K562 (cell line): ENCODE data around the gene ZNF646. TPM values are rescaled to one million over a fixed set of nuclear protein-coding genes. Genes with fewer than 3 reads are reported as not detected.

ENCODE experiments used
- ATAC-seq: fragments of 200-7000 bp; cut with Tn5 transposase; 3 replicates; pipeline ENCODE4 v1.9.1; 2020; ENCODE audit warnings: moderate library complexity
- BruUV-seq: library from RNA; stranded (reverse); fragments of 400-500 nt; replicated peaks from 2 replicates; lab custom pipeline; 2021; lab: Mats Ljungman, UMichigan
- CTCF ChIA-PET: fragments of 300-600 bp; formaldehyde crosslinking; extraction: SDS; loops from one replicate; lab custom pipeline; 2021; ENCODE audit warnings: low intra/inter-chr PET ratio; lab: Yijun Ruan, JAX
- POLR2A ChIA-PET: fragments of 300-600, 350-650 bp; sonication (Branson Sonifier 250); formaldehyde crosslinking; extraction: SDS; loops from one replicate; lab custom pipeline; 2021; ENCODE audit warnings: antibody characterized with exemption, inconsistent platforms; lab: Yijun Ruan, JAX
- DNase-seq, 4 experiments: peaks; one replicate each; pipeline versions ENCODE4 v3.0.0 to v3.0.0-alpha.2; 2011 to 2018; ENCODE audit warnings: low spot score in 3 of 4, mixed read lengths in 3 of 4; ENCODE audit errors: extremely low read depth in 1 of 4
- FAIRE-seq: peaks from 2 replicates; lab custom pipeline; 2011; peaks lifted over from hg19 to GRCh38; lab: Jason Lieb, UNC
- H2AFZ ChIP-seq: 2 replicates; pipeline ENCODE4 v1.6.0; 2011; ENCODE audit warnings: low read depth, low read length, control low read depth, inconsistent platforms
- H3K27ac ChIP-seq: fragments of 200-600 bp; 3 replicates; pipeline ENCODE4 v1.8.0; 2011; ENCODE audit warnings: low read depth, mild to moderate bottlenecking, control low read depth, inconsistent platforms, low read length, moderate library complexity, mixed read lengths; ENCODE audit errors: extremely low read depth
- H3K27me3 ChIP-seq, 2 experiments: fragments of 300-600 bp in 1 of 2; 2 replicates in 1 of 2; 3 replicates in 1 of 2; pipeline versions ENCODE4 v1.6.0 to v1.8.0; 2011; ENCODE audit warnings: inconsistent platforms in 2 of 2, low read length in 2 of 2, mild to moderate bottlenecking in 1 of 2, mixed read lengths in 1 of 2, moderate library complexity in 1 of 2; ENCODE audit not compliant: control insufficient read depth in 2 of 2, insufficient read depth in 2 of 2
- H3K36me3 ChIP-seq: fragments of 300-600 bp; 3 replicates; pipeline ENCODE4 v1.8.0; 2011; ENCODE audit warnings: mild to moderate bottlenecking, low read length, inconsistent platforms; ENCODE audit not compliant: control insufficient read depth, insufficient read depth
- H3K4me1 ChIP-seq, 2 experiments: fragments of 200-600 bp in 1 of 2; replicated peaks in 1 of 2; 2 replicates in 1 of 2; 3 replicates in 1 of 2; pipeline versions ENCODE4 v1.5.1 to v1.8.0; 2011; ENCODE audit warnings: inconsistent platforms in 2 of 2, low read length in 2 of 2, mild to moderate bottlenecking in 1 of 2, mixed read lengths in 1 of 2, moderate library complexity in 1 of 2; ENCODE audit not compliant: control insufficient read depth in 2 of 2, insufficient read depth in 2 of 2
- H3K4me2 ChIP-seq: 2 replicates; pipeline ENCODE4 v1.6.1; 2011; ENCODE audit warnings: low read length, control low read depth, inconsistent platforms, mixed read lengths; ENCODE audit not compliant: insufficient read depth
- H3K4me3 ChIP-seq: fragments of 200-600 bp; sonication (generic), shearing (Covaris generic); 2 replicates; pipeline ENCODE4 v1.5.1; 2016; ENCODE audit warnings: control low read depth, inconsistent platforms
- H3K79me2 ChIP-seq: fragments of 200-600 bp; 3 replicates; pipeline ENCODE4 v1.8.0; 2011; ENCODE audit warnings: low read length, inconsistent platforms; ENCODE audit not compliant: control insufficient read depth, insufficient read depth
- H3K9ac ChIP-seq, 2 experiments: 2 replicates each; pipeline versions ENCODE4 v1.6.0 to v1.6.1; 2011; ENCODE audit warnings: low read depth in 2 of 2, low read length in 2 of 2, control low read depth in 1 of 2, inconsistent platforms in 1 of 2, mild to moderate bottlenecking in 1 of 2, mixed read lengths in 1 of 2; ENCODE audit not compliant: insufficient read depth in 1 of 2
- H3K9me1 ChIP-seq: one replicate; pipeline ENCODE4 v1.6.0; 2011; ENCODE audit warnings: inconsistent platforms, mild to moderate bottlenecking, low read length, moderate library complexity; ENCODE audit not compliant: control insufficient read depth, insufficient read depth
- H3K9me3 ChIP-seq: replicated peaks from 2 replicates; pipeline ENCODE4 v1.5.1; 2011; ENCODE audit warnings: low read depth, low read length, inconsistent platforms; ENCODE audit not compliant: control insufficient read depth, insufficient read depth
- H4K20me1 ChIP-seq: replicated peaks from 2 replicates; pipeline ENCODE4 v1.6.1; 2011; ENCODE audit warnings: low read length, inconsistent platforms, mixed read lengths; ENCODE audit not compliant: control insufficient read depth, insufficient read depth
- ATF1 ChIP-seq, 2 experiments: fragments of 450-650 bp in 1 of 2; IDR thresholded peaks; 2 replicates each; pipeline ENCODE4 v1.6.1; 2016; ENCODE audit warnings: missing compliant biosample characterization in 1 of 2, missing genetic modification characterization in 1 of 2
- HEY1 ChIP-seq: fragments of 250-450 bp; sonication (Bioruptor Pico); IDR thresholded peaks from 2 replicates; pipeline ENCODE4 v1.5.0; 2020; ENCODE audit warnings: mild to moderate bottlenecking, moderate library complexity, borderline replicate concordance
- MAFK ChIP-seq: IDR thresholded peaks from 2 replicates; pipeline ENCODE4 v1.6.1; 2011; ENCODE audit warnings: low read length, improper control_type of control experiment
- MECOM ChIP-seq: fragments of 250-450 bp; sonication (Bioruptor Pico); IDR thresholded peaks from 2 replicates; pipeline ENCODE4 v1.8.0; 2022; ENCODE audit warnings: inconsistent platforms
- SRF ChIP-seq, 2 experiments: fragments of 250-450, 450-650 bp in 1 of 2; sonication (Bioruptor Pico) in 1 of 2; sonication (generic) in 1 of 2; formaldehyde crosslinking; IDR thresholded peaks; 2 replicates each; pipeline versions ENCODE4 v1.5.0 to v1.5.1; 2020 to 2022; ENCODE audit warnings: mild to moderate bottlenecking in 1 of 2, missing genetic modification reagents in 1 of 2
- YY1 ChIP-seq, 3 experiments: IDR thresholded peaks; 2 replicates each; pipeline ENCODE4 v1.6.1; 2011; ENCODE audit warnings: low read length in 2 of 3, mild to moderate bottlenecking in 2 of 3, moderate library complexity in 2 of 3, borderline replicate concordance in 1 of 3, control low read depth in 1 of 3, low read depth in 1 of 3; ENCODE audit not compliant: insufficient read depth in 3 of 3, insufficient replicate concordance in 2 of 3, control insufficient read depth in 1 of 3, insufficient read length in 1 of 3; ENCODE audit errors: extremely low read depth in 1 of 3
- ZNF586 ChIP-seq: fragments of 450-650 bp; formaldehyde crosslinking; conservative IDR thresholded peaks from 2 replicates; pipeline ENCODE4 v1.4.0; 2020; ENCODE audit warnings: mild to moderate bottlenecking, moderate library complexity
- WGBS: fragments of 100-300 bp; shearing (Covaris generic); methylation state at CpG from one replicate; pipeline ENCODE4 v1.1.6; 2016; ENCODE audit warnings: low coverage, mixed read lengths; ENCODE audit not compliant: insufficient coverage; ENCODE audit errors: missing lambda C conversion rate; 5-methylcytosine and 5-hydroxymethylcytosine counted together
- in situ Hi-C: fragments of 300-500 bp; cut with MboI; formaldehyde crosslinking; loops from 4 replicates; pipeline ENCODE4 v1.15.0; 2018; ENCODE audit warnings: inconsistent platforms, mixed read lengths
- intact Hi-C: fragments of 100-400 bp; cut with micrococcal nuclease; formaldehyde crosslinking; loops from 2 replicates; pipeline ENCODE4 v1.14.2; 2022
- polyA plus RNA-seq, 8 experiments: library from polyadenylated mRNA; depleted of rRNA in 4 of 8; stranded (reverse) in 5 of 8; unstranded in 3 of 8; fragments of >200 nt; fragmentation: Nextera tagmentation in 2 of 8; fragmentation: Illumina TruSeq in 1 of 8; extraction: Ambion mirVana in 2 of 8; extraction: Trizol in 1 of 8; gene quantifications; 2 replicates each; pipeline versions ENCODE4 v1.2.1 to v1.2.3, GENCODE V29; 2011 to 2014; ENCODE audit warnings: inconsistent platforms in 1 of 8, missing spikeins in 1 of 8
- total RNA-seq, 7 experiments: library from RNA; depleted of rRNA in 6 of 7; stranded (reverse); fragments of >200 nt in 6 of 7; fragmentation: Illumina TruSeq in 2 of 7; extraction: Trizol in 2 of 7; gene quantifications; 2 replicates each; pipeline versions ENCODE4 v1.2.1 to v1.2.3, GENCODE V29; 2011 to 2021; ENCODE audit warnings: low replicate concordance in 1 of 7
- TF ChIP-seq, protein P1 (sequence below): fragments of 450-650 bp; IDR thresholded peaks from 2 replicates; pipeline ENCODE4 v1.6.1; 2017; ENCODE audit warnings: antibody characterized with exemption, mild to moderate bottlenecking
- TF ChIP-seq, protein P2 (sequence below), 2 experiments: IDR thresholded peaks; 2 replicates each; pipeline ENCODE4 v1.6.1; 2012; ENCODE audit warnings: improper control_type of control experiment in 2 of 2, low read depth in 2 of 2, low read length in 2 of 2, borderline replicate concordance in 1 of 2
- TF ChIP-seq, protein P3 (sequence below), 2 experiments: fragments of 450-650 bp; conservative IDR thresholded peaks; 2 replicates each; pipeline ENCODE4 v1.6.1; 2017; ENCODE audit warnings: mild to moderate bottlenecking in 2 of 2, moderate library complexity in 2 of 2

ZNF646 gene
- total and polyA plus RNA-seq, 9 of the 15 experiments (the other 6 are each of a cell fraction or from before 2014, with no cell fraction given) = 0.08 to 20.6 (median 8.0) TPM

DNA sequence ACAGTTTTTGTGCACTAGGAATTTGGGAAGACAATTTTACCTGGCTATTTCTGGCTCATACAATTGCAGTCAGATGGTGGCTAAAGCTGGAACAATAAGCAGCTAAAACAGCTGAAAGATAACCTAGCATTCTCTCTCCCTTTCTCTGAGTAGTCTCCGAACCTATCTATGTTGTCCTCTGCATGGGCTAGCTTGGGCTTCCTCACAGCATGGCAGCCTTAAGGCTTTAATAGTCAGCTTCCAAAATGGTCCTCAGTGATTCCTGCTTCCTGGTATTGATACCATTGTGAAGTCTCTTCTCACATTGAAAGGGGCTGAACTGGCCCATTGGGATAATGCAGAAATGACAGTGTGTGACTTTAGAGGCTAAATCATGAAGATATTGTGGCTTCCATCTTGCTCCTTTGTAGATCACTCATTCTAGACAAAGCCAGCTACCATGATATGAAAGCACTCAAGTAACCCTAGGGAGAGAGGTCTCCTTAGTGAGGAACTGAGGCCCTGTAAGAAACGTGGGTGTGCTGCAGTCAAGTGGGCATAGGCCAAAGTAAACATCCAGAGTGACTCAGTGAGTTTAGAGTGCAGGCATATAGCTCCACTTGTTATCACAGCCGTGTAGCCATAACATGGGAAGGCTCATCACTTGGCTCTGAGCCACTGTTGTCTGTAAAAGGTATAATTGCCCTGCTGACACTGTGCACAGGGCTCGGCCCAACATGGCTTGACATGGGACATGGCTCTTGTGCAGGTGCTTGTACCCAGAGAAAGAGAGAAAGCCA lies 25.8 kb downstream of the ZNF646 start:
- no peak overlapping the region for H3K27ac ChIP-seq
- CTCF ChIA-PET = no interaction called here
- ATAC-seq (peak; percentile 13; the same call in 1 of the 3 replicates), DNase-seq (peak in 1 of 4 experiments; percentile 62), FAIRE-seq (peak; percentile 71)
- peak overlapping the region; percentile 65 for H2AFZ ChIP-seq
- no peaks in the 10 kb centered on the region for H3K36me3 ChIP-seq
- 39% methylated on average over 4 of the region's 4 CpGs for WGBS
- in situ Hi-C loops (no loop called here), intact Hi-C loops (loop anchor here (5.0 to 10.0 kb wide), 2 partner anchors 68 to 145 kb away; partner anchors contain the start of genes SETD1A and STX4)
- H3K9me3 ChIP-seq = 0 out of 2 replicates have a peak, but pooled peaks cover 4% of the 10 kb centered on the region
- POLR2A ChIA-PET = interaction anchor here (0.8 to 3.0 kb wide), 6 partner anchors 15 to 115 kb away, joined by 3 to 19 read pairs (median 4); partner anchors contain the start of genes FUS, HSD3B7, ZNF646 and ZNF668
- peaks cover 5 to 14% of the 10 kb centered on the region in 2 experiments; a peak in 4 of 5 replicates for H3K4me1 ChIP-seq
- no TSS peak for BruUV-seq
- H4K20me1 ChIP-seq = no peaks in the 10 kb centered on the region
- H3K27me3 ChIP-seq = no peaks in the 10 kb centered on the region
- no peaks in the 10 kb centered on the region; the same call in 2 of the 3 replicates for H3K79me2 ChIP-seq
- no peak overlapping the region for H3K4me3 ChIP-seq
- H3K4me2 ChIP-seq = no peak overlapping the region
- H3K9me1 ChIP-seq = peaks cover 3% of the 10 kb centered on the region
- H3K9ac ChIP-seq = no peak overlapping the region
- TF ChIP-seq HEY1 (CRISPR knock-in tag) (no peak), ZNF586 (no peak), MAFK (0 out of 2 replicates have a peak, but pooled peaks have one; percentile 7), MECOM (CRISPR knock-in tag) (peak; percentile 76; the same call in 1 of the 2 replicates), ATF1 (CRISPR knock-in tag; IDR thresholded peaks at IDR 0.05) (no peak), ATF1 (tag; IDR thresholded peaks at IDR 0.05) (no peak), YY1 (IDR thresholded peaks at IDR 0.05; ENCODE audit: borderline replicate concordance in 1 of 3, control insufficient read depth in 1 of 3, extremely low read depth in 1 of 3, insufficient read depth in 3 of 3, insufficient read length in 1 of 3, insufficient replicate concordance in 2 of 3, low read depth in 1 of 3, low read length in 2 of 3) (peak in 1 of 3 experiments; percentile 78), SRF (CRISPR knock-in tag; IDR thresholded peaks at IDR 0.05) (no peak)
- TF ChIP-seq, protein P1, sequence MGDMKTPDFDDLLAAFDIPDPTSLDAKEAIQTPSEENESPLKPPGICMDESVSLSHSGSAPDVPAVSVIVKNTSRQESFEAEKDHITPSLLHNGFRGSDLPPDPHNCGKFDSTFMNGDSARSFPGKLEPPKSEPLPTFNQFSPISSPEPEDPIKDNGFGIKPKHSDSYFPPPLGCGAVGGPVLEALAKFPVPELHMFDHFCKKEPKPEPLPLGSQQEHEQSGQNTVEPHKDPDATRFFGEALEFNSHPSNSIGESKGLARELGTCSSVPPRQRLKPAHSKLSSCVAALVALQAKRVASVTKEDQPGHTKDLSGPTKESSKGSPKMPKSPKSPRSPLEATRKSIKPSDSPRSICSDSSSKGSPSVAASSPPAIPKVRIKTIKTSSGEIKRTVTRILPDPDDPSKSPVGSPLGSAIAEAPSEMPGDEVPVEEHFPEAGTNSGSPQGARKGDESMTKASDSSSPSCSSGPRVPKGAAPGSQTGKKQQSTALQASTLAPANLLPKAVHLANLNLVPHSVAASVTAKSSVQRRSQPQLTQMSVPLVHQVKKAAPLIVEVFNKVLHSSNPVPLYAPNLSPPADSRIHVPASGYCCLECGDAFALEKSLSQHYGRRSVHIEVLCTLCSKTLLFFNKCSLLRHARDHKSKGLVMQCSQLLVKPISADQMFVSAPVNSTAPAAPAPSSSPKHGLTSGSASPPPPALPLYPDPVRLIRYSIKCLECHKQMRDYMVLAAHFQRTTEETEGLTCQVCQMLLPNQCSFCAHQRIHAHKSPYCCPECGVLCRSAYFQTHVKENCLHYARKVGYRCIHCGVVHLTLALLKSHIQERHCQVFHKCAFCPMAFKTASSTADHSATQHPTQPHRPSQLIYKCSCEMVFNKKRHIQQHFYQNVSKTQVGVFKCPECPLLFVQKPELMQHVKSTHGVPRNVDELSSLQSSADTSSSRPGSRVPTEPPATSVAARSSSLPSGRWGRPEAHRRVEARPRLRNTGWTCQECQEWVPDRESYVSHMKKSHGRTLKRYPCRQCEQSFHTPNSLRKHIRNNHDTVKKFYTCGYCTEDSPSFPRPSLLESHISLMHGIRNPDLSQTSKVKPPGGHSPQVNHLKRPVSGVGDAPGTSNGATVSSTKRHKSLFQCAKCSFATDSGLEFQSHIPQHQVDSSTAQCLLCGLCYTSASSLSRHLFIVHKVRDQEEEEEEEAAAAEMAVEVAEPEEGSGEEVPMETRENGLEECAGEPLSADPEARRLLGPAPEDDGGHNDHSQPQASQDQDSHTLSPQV = peak; percentile 85
- TF ChIP-seq, protein P2, sequence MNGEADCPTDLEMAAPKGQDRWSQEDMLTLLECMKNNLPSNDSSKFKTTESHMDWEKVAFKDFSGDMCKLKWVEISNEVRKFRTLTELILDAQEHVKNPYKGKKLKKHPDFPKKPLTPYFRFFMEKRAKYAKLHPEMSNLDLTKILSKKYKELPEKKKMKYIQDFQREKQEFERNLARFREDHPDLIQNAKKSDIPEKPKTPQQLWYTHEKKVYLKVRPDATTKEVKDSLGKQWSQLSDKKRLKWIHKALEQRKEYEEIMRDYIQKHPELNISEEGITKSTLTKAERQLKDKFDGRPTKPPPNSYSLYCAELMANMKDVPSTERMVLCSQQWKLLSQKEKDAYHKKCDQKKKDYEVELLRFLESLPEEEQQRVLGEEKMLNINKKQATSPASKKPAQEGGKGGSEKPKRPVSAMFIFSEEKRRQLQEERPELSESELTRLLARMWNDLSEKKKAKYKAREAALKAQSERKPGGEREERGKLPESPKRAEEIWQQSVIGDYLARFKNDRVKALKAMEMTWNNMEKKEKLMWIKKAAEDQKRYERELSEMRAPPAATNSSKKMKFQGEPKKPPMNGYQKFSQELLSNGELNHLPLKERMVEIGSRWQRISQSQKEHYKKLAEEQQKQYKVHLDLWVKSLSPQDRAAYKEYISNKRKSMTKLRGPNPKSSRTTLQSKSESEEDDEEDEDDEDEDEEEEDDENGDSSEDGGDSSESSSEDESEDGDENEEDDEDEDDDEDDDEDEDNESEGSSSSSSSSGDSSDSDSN (IDR thresholded peaks at IDR 0.05; ENCODE audit: borderline replicate concordance in 1 of 2, low read depth in 2 of 2, low read length in 2 of 2) = no peak
- TF ChIP-seq, protein P3, sequence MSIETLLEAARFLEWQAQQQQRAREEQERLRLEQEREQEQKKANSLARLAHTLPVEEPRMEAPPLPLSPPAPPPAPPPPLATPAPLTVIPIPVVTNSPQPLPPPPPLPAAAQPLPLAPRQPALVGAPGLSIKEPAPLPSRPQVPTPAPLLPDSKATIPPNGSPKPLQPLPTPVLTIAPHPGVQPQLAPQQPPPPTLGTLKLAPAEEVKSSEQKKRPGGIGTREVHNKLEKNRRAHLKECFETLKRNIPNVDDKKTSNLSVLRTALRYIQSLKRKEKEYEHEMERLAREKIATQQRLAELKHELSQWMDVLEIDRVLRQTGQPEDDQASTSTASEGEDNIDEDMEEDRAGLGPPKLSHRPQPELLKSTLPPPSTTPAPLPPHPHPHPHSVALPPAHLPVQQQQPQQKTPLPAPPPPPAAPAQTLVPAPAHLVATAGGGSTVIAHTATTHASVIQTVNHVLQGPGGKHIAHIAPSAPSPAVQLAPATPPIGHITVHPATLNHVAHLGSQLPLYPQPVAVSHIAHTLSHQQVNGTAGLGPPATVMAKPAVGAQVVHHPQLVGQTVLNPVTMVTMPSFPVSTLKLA (conservative IDR thresholded peaks at IDR 0.05) = peak; percentile 25 to 57; a peak in 2 of 4 replicates
